Endothelial cell of umbilical vein (primary cell): Measurements from ENCODE around the gene HSD17B2. TPM values are rescaled to one million over a fixed set of nuclear protein-coding genes. Genes with fewer than 3 reads are reported as not detected.

Experiments used
- BruUV-seq: library from RNA; stranded (reverse); fragments of 400-500 nt; replicated peaks from 2 replicates; lab custom pipeline; 2021; lab: Mats Ljungman, UMichigan
- CTCF ChIA-PET: fragments of 300-600, 350-600 bp; sonication (Branson Sonifier 250); formaldehyde crosslinking; loops from one replicate; lab custom pipeline; 2021; ENCODE audit warnings: antibody characterized with exemption, inconsistent platforms; lab: Charles Lee
- POLR2A ChIA-PET: fragments of 300-600, 350-600 bp; sonication (Branson Sonifier 250); formaldehyde crosslinking; loops from one replicate; lab custom pipeline; 2021; ENCODE audit warnings: antibody characterized with exemption, inconsistent platforms; lab: Charles Lee
- DNase-seq: peaks from one replicate; pipeline ENCODE4 v3.0.0-alpha.2; 2011; ENCODE audit warnings: low read depth, low spot score
- FAIRE-seq: peaks from 2 replicates; lab custom pipeline; 2011; peaks lifted over from hg19 to GRCh38; lab: Jason Lieb, UNC
- H2AFZ ChIP-seq: 2 replicates; pipeline ENCODE4 v1.6.0; 2012; ENCODE audit warnings: low read depth, low read length, control low read depth, inconsistent platforms
- H3K27ac ChIP-seq: 2 replicates; pipeline ENCODE4 v1.5.1; 2011; ENCODE audit warnings: low read depth, mild to moderate bottlenecking, control low read depth, low read length, moderate library complexity; ENCODE audit not compliant: insufficient read depth
- H3K27me3 ChIP-seq, 2 experiments: 2 replicates each; pipeline versions ENCODE4 v1.6.0 to v1.6.1; 2011; ENCODE audit warnings: low read length in 2 of 2, mixed read lengths in 1 of 2; ENCODE audit not compliant: control insufficient read depth in 2 of 2, insufficient read depth in 2 of 2
- H3K36me3 ChIP-seq, 2 experiments: 2 replicates in 1 of 2; 3 replicates in 1 of 2; pipeline ENCODE4 v1.5.1; 2011; ENCODE audit warnings: low read length in 2 of 2, mild to moderate bottlenecking in 1 of 2, moderate library complexity in 1 of 2; ENCODE audit not compliant: control insufficient read depth in 2 of 2, insufficient read depth in 2 of 2; ENCODE audit errors: extremely low read depth in 1 of 2
- H3K4me1 ChIP-seq: 3 replicates; pipeline ENCODE4 v1.5.1; 2011; ENCODE audit warnings: mild to moderate bottlenecking, low read length; ENCODE audit not compliant: control insufficient read depth, insufficient read depth; ENCODE audit errors: extremely low read depth
- H3K4me2 ChIP-seq: 2 replicates; pipeline ENCODE4 v1.6.1; 2011; ENCODE audit warnings: low read length, control low read depth, mixed read lengths; ENCODE audit not compliant: insufficient read depth
- H3K4me3 ChIP-seq, 3 experiments: fragments of 200-600 bp in 1 of 3; sonication (generic), shearing (Covaris generic) in 1 of 3; replicated peaks in 1 of 3; 2 replicates each; pipeline ENCODE4 v1.5.1; 2011 to 2016; ENCODE audit warnings: control low read depth in 3 of 3, low read length in 3 of 3, mild to moderate bottlenecking in 2 of 3, inconsistent platforms in 1 of 3, low read depth in 1 of 3, moderate library complexity in 1 of 3; ENCODE audit not compliant: insufficient read depth in 1 of 3
- H3K79me2 ChIP-seq: 2 replicates; pipeline ENCODE4 v1.6.0; 2012; ENCODE audit warnings: low read length, inconsistent platforms; ENCODE audit not compliant: control insufficient read depth, insufficient read depth
- H3K9ac ChIP-seq: replicated peaks from 2 replicates; pipeline ENCODE3; 2011; ENCODE audit warnings: low read length, control low read depth; ENCODE audit not compliant: insufficient read depth; ENCODE audit errors: extremely low read depth
- H3K9me1 ChIP-seq: replicated peaks from 3 replicates; pipeline ENCODE4 v1.6.0; 2011; ENCODE audit warnings: mild to moderate bottlenecking, low read length; ENCODE audit not compliant: control insufficient read depth, insufficient read depth; ENCODE audit errors: extremely low read depth
- H3K9me3 ChIP-seq: replicated peaks from 2 replicates; pipeline ENCODE4 v1.5.1; 2012; ENCODE audit warnings: low read length, inconsistent platforms; ENCODE audit not compliant: control insufficient read depth, insufficient read depth
- H4K20me1 ChIP-seq: replicated peaks from 2 replicates; pipeline ENCODE3; 2011; ENCODE audit warnings: mild to moderate bottlenecking, low read length; ENCODE audit not compliant: control insufficient read depth, insufficient read depth; ENCODE audit errors: extremely low read depth
- EZH2 ChIP-seq: IDR thresholded peaks from 2 replicates; pipeline ENCODE4 v1.6.1; 2012; ENCODE audit warnings: borderline replicate concordance, low read depth, mild to moderate bottlenecking, moderate library complexity, low read length, inconsistent platforms; ENCODE audit not compliant: severe bottlenecking
- FOS ChIP-seq: IDR thresholded peaks from 2 replicates; pipeline ENCODE4 v1.6.1; 2011; ENCODE audit warnings: mild to moderate bottlenecking, low read length, moderate library complexity, borderline replicate concordance; ENCODE audit not compliant: insufficient read depth
- GATA2 ChIP-seq: IDR thresholded peaks from 2 replicates; pipeline ENCODE4 v1.7.0; 2011; ENCODE audit warnings: low read depth, mild to moderate bottlenecking, moderate library complexity, mixed read lengths, low read length; ENCODE audit not compliant: insufficient read length, insufficient read depth
- JUN ChIP-seq: IDR thresholded peaks from 2 replicates; pipeline ENCODE4 v1.6.1; 2011; ENCODE audit warnings: borderline replicate concordance, low read depth; ENCODE audit not compliant: insufficient read length, insufficient read depth
- MAX ChIP-seq: IDR thresholded peaks from 2 replicates; pipeline ENCODE4 v1.6.1; 2011; ENCODE audit not compliant: insufficient read depth, insufficient read length
- MYC ChIP-seq: IDR thresholded peaks from one replicate; pipeline ENCODE4 v1.6.1; 2011; ENCODE audit warnings: mild to moderate bottlenecking, low read depth, low read length
- POLR2A ChIP-seq: IDR thresholded peaks from 2 replicates; pipeline ENCODE4 v1.6.1; 2012; ENCODE audit warnings: low read depth, mild to moderate bottlenecking, control low read depth, low read length
- POLR2AphosphoS5 ChIP-seq: IDR thresholded peaks from 2 replicates; pipeline ENCODE4 v1.6.1; 2012; ENCODE audit warnings: low read depth, mild to moderate bottlenecking, control low read depth, low read length, moderate library complexity; ENCODE audit not compliant: insufficient read depth
- dilution Hi-C: fragments of 300-500 bp; cut with MboI; formaldehyde crosslinking; loops from one replicate; pipeline ENCODE4 v1.15.0; 2019; ENCODE audit warnings: low sequenced_read_pairs; ENCODE audit not compliant: extremely low pct_ligation_motif_present
- intact Hi-C: fragments of 100-400 bp; cut with micrococcal nuclease; formaldehyde crosslinking; loops from one replicate; pipeline ENCODE4 v1.10.0; 2022
- polyA plus RNA-seq, 4 experiments: library from polyadenylated mRNA; depleted of rRNA in 3 of 4; stranded (reverse) in 3 of 4; unstranded in 1 of 4; fragments of >200 nt; gene quantifications; 2 replicates each; pipeline versions ENCODE4 v1.2.1 to v1.2.3, GENCODE V29; 2011 to 2012; ENCODE audit warnings: missing spikeins in 1 of 4
- total RNA-seq: library from RNA; stranded (reverse); gene quantifications from 2 replicates; pipeline ENCODE4 v1.2.3, GENCODE V29; 2021
- TF ChIP-seq, protein P1 (sequence below), 2 donors: IDR thresholded peaks; 1 replicate in 1 of 2; 2 replicates in 1 of 2; pipeline ENCODE4 v1.5.1; 2011; ENCODE audit warnings: low read length in 2 of 2, mild to moderate bottlenecking in 2 of 2, moderate library complexity in 2 of 2, control low read depth in 1 of 2, inconsistent platforms in 1 of 2, low read depth in 1 of 2; ENCODE audit not compliant: insufficient read depth in 1 of 2; ENCODE audit errors: extremely low read depth in 1 of 2

HSD17B2 gene
- total and polyA plus RNA-seq, 2 donors (not counting 3 experiments of a cell fraction or from before 2014, with no cell fraction given), result 1.2 to 4.5 TPM

DNA sequence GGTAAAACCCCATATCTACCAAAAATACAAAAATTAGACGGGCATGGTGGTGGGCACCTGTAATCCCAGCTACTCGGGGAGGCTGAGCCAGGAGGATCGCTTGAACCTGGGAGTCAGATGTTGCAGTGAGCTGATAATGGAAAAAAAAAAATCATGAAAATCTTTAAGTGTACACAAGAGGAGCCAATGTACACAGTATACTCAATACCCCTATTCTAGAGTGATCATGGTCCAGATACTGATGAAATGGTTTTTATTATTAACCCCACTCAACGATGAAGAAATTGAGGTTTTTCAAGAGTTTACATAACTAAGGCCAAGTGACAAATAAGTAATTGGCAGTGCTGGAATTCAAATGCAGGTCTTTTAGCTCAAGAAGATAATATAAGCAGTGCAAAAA, 11.5 kb downstream of the HSD17B2 start:
- intact Hi-C loops (no loop called here), dilution Hi-C loops (no loop called here)
- BruUV-seq, result no TSS peak
- no peak overlapping the region for H3K4me2 ChIP-seq
- no peak overlapping the region for H2AFZ ChIP-seq
- H3K4me1 ChIP-seq, result no peaks in the 10 kb centered on the region
- FAIRE-seq (no peak), DNase-seq (no peak)
- no peaks in the 10 kb centered on the region for H4K20me1 ChIP-seq
- TF ChIP-seq, protein P1, sequence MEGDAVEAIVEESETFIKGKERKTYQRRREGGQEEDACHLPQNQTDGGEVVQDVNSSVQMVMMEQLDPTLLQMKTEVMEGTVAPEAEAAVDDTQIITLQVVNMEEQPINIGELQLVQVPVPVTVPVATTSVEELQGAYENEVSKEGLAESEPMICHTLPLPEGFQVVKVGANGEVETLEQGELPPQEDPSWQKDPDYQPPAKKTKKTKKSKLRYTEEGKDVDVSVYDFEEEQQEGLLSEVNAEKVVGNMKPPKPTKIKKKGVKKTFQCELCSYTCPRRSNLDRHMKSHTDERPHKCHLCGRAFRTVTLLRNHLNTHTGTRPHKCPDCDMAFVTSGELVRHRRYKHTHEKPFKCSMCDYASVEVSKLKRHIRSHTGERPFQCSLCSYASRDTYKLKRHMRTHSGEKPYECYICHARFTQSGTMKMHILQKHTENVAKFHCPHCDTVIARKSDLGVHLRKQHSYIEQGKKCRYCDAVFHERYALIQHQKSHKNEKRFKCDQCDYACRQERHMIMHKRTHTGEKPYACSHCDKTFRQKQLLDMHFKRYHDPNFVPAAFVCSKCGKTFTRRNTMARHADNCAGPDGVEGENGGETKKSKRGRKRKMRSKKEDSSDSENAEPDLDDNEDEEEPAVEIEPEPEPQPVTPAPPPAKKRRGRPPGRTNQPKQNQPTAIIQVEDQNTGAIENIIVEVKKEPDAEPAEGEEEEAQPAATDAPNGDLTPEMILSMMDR (IDR thresholded peaks at IDR 0.05; ENCODE audit: extremely low read depth in 1 of 2, insufficient read depth in 1 of 2, low read depth in 1 of 2, low read length in 2 of 2), result no peak
- TF ChIP-seq MYC (no peak), POLR2AphosphoS5 (no peak), MAX (no peak), JUN (no peak), FOS (no peak), EZH2 (no peak), GATA2 (no peak), POLR2A (no peak)
- H3K9me1 ChIP-seq, result no peaks in the 10 kb centered on the region
- CTCF ChIA-PET, result interaction anchor here (0.8 kb wide), 1 partner anchor 184 kb away, joined by 3 read pairs; no protein-coding TSS in a partner anchor
- no peak overlapping the region for H3K4me3 ChIP-seq
- no peak overlapping the region for H3K9ac ChIP-seq
- no peak overlapping the region for H3K27ac ChIP-seq
- H3K79me2 ChIP-seq, result no peaks in the 10 kb centered on the region
- POLR2A ChIA-PET, result no interaction called here
- H3K9me3 ChIP-seq, result no peaks in the 10 kb centered on the region
- no peaks in the 10 kb centered on the region for H3K36me3 ChIP-seq
- peaks cover 8 to 12% of the 10 kb centered on the region in 2 experiments for H3K27me3 ChIP-seq
